GM21447 (cell line): Measurements from ENCODE around the gene SNTG2.
"Not testable (repeated sequence)": the region's sequence is repeated elsewhere in the genome, so short reads cannot be mapped to it uniquely, and the experiment has no call there.

Experiments
- ATAC-seq: cut with Tn5 transposase; IDR thresholded peaks from one replicate; pipeline ENCODE4 v1.9.1; 2021; ENCODE audit not compliant: unreplicated experiment

The SNTG2 gene

DNA sequence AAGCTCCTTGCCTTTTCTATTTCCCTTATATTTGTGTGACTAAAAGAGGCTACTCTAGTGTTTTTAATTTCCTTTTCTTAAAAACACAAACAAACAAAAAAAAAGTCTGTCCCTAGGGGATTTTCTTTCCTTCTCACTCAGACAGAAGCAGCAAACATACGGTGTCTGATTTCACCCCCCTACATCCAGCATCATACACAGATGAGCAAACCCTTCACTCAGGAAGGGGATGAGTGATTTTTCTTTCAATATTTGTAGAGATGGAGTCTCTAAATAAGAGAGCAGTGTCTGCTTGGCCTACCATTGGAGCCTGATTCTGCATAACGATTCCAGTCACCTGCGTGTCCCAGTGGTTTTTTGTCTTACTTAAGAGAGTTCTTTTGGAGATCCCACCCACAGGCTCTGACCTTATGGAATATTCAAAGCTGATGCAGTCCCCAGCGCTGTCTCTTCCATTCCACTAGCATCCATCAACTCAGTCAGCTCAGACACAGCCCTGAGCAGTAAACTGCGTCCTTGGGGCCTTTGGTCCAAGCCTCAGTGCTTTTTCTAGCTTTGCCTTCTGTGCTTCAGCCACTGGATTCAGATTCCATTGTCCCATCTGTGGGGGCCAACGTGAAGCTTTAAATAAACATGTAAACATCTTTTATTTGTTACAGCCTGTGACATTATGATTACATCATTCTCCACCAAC, 410.1 kb downstream of the SNTG2 start:
- ATAC-seq, result no peak

DNA sequence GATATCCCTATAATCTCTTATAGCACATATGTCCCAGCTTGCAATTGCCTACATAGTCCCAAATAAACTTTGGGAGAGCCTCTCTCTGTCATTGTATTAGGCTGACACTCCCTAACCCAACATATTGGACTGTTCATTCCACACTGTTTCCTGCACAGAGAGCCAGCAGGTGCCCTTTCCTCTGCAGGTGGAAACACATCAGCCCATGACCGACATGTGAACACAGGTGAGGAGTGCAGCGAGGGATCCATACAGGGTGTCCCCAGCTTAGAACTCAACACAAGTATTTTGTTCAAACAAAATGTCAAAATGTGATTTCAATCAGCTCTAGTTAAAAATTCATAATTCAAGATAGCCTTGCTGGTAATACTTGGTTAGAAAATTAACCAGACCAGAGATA, 412.7 kb downstream of the SNTG2 start:
- ATAC-seq, result no peak

DNA sequence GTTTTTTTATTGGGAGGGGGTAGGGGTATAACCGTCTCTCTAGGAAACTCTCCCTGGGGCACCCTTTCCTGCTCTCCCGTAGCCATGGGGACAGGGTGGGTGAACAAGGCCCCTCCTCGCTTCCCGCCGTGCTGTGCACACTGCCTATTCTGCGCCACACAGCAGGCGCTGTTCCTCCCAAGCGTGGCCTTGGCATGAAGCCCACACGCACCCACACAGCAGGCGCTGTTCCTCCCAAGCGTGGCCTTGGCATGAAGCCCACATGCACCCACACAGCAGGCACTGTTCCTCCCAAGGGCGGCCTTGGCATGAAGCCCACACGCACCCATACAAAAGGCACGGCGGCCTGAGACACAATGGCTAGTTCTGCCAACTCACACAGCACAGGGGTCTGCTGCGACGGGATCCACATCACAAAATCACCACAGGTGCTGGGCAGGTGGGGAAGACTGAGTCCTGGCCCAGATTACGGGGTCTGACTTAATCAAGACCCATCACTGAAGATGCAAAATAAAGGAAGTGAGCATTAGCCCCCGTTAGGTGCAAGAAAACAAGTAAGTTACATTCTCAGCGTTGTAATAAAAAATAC, 416.0 kb downstream of the SNTG2 start:
- no peak for ATAC-seq

DNA sequence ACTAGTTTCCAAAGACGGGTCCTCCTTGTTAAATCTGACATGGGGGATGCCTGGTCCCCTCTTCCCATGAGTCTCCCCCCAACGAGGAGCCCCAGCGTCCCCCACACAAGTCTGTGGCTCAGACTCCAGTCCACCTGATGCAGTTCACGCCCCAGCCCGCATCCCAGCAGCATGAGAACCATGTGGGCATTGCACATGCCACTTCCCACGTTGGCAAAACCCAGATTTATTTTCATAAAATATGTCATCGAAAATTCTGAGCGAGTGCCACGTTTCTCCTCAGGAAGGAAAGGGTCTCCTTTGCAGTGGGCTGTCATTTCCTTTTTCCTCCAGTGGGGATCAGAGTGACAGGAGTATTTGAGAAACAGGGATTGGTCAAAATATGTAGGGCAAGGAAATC, 417.0 kb downstream of the SNTG2 start:
- ATAC-seq, result no peak

DNA sequence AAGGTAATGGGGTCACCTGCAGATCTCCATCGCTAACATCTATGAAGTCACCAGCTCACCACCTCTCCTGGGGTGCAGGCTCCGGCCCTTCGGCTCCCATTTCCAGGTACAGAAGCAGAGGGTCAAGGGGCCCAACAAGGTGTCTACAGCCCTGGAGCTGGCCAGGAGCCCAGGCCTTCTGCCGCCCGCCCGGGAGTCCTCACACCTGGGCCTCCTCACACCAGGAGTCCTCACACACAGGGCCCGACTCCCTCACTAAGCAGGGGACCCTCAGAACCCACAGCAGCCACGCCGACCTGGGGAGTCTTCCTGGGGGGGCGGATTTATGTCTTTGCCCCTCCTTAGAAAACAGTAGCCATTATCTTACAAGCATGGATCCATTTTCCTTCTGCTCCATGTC, 419.3 kb downstream of the SNTG2 start:
- no peak for ATAC-seq

DNA sequence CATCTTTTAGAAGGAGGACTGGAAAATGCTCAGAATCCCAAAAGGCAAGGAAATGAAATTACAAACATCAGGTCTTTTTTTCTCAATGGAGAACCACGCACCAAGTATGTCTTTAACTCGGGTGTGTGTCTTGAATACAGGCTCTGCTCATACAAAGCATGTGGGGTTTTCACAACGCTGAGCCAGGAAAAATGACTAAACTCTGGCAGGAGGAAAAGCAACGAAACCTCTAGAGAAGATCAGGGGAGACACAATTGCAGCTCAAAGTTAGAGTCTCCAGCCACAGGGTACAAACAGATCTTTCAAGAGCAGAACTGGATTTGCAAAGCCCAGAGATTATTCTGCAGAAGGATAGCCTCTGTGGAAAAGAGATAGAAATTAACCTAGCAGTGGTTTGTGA, 419.8 kb downstream of the SNTG2 start:
- ATAC-seq, result no peak

DNA sequence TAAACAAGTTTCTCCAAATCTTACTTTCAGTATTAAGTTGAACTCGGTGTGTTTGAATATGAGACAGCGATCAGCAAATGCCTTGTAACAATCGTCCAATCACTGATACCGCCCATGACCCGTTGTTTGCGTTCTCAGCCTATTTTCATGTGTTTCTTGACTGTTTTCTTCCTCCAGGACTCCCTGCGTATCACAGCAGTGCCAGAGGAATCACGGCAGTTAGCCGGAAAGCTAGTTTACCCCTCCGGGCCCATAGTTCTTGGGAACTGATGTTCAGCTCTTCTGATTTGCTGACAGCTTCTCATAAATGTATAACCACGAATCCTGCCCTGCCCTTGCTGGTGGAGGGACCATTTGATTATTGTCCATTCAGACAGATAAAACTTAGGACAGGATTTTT, 420.4 kb downstream of the SNTG2 start:
- no peak for ATAC-seq

DNA sequence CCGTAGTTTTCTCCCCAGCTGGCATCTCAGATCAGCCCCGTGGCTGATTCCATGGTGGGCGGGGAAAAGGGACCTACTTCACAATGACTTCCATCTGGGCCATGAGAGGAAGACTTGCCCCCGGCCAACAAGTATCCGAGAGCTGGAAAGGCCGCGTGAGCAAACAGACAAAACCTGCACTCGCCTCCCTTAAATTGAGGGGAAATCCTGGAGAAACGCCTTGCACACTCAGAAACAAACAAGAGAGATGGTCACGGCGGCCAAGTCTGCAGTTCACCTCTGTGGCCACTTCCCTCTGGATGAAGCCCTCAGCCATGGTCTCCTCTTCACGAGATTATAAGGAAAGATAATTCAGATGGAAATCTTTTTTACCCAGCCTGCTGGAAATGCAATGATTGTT, 423.2 kb downstream of the SNTG2 start:
- ATAC-seq, result no peak

DNA sequence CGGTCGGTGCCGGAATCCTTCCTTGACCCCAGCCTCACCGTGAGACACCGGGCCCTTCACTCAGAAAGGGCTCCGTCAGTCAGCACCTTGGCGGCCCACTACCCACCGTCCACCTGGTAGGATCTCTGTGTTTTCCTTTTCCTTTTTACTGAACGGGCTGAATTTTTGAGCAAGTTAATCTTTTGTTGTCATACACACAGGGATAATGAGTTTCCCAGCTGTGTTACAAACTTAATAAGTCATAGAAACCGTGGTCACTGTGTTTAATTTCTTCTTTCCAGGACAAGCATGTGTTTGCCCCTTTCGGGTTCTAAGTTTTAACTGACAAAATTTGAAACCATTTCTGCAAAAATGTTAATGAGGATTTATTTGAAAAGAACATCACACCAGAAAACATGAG, 423.6 kb downstream of the SNTG2 start:
- ATAC-seq, result no peak

DNA sequence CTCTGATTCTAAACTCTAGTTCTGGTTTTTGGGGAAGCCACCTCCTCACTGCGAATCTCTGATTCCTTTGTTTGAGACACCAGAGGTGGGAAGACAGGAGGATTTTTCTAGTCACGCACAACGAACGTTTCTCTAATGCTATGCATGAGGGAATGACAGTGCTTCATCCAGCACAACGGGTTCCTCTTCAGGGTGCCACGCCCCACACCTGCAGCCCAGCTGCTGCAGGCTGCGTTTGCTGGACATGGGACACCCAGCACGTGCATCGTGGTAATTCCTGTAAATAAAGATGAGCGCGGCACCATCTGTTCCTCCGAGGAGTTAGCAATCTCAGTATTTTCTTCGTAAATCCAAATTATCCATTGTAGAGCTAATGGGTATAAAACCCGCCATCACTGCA, 425.1 kb downstream of the SNTG2 start:
- ATAC-seq, result no peak

DNA sequence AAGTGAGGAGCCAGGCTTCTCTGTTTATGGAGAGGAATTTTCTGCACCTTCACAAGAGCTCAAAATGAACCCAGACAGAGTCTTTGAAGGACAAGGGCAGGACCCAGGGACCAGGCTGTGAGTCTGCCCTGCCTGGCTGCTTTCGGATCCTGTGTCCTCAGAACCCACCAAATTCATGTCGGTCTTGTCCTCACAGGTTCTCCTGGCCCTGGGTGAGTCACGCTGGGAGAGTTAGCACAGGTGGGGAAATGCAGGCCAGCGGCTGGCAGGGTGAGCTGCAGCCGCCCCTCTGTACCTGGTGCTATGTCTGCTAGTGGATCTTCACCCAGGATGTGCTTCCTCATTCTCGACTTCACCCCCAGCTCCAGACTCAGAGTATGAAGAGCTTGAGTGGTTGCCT, 426.8 kb downstream of the SNTG2 start:
- no peak for ATAC-seq

DNA sequence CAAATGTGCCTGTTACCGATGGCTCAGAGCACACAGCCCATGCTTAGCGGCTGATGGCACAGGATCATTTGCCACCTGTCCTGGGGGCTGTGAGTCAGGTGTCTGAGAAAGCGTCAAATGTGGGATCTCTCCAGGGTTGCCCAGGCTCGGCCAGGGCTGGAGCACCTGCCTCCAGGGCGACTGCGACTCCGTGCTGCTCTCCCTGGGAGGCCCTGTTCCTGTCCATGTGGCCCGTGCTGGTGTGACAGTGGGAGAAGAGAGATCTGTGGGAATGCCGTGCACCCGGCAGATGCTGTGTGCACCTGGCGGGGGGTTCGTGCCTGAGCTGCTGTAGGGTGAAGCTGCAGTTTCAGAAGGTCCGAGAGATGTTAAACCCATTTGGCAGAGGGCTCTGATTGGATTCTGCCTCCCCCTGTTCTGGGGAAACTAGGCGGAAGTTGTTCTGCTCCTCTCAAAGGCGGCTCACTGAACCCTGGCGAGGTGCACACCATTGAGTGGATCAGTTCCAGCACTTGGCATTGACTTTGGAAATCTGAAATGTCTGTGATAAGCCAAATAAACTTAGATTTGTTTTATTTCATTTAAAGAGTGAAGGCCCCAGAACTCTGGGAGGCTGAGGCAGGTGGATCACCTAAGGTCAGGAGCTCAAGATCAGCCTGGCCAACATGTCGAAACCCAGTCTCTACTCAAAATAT, 428.0 kb downstream of the SNTG2 start:
- ATAC-seq, result no peak

DNA sequence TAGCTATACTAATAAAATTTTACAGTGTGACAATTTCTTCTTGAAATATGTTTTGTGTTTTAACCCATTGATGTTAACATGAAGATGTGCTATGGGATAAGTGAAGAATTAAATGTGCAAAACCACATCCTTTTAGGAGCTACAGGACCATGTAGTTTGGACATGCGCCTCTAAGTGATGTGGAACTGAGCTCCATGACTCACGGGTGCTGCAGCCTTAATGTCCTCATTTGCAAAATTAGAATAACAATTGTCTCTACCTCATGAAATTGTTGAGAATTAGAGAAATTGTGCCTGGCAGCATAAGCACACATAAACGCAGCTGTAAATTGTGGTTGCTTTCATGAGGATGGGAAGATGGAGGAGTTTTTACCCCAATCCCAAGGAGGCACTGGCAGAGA, 431.0 kb downstream of the SNTG2 start:
- no peak for ATAC-seq

DNA sequence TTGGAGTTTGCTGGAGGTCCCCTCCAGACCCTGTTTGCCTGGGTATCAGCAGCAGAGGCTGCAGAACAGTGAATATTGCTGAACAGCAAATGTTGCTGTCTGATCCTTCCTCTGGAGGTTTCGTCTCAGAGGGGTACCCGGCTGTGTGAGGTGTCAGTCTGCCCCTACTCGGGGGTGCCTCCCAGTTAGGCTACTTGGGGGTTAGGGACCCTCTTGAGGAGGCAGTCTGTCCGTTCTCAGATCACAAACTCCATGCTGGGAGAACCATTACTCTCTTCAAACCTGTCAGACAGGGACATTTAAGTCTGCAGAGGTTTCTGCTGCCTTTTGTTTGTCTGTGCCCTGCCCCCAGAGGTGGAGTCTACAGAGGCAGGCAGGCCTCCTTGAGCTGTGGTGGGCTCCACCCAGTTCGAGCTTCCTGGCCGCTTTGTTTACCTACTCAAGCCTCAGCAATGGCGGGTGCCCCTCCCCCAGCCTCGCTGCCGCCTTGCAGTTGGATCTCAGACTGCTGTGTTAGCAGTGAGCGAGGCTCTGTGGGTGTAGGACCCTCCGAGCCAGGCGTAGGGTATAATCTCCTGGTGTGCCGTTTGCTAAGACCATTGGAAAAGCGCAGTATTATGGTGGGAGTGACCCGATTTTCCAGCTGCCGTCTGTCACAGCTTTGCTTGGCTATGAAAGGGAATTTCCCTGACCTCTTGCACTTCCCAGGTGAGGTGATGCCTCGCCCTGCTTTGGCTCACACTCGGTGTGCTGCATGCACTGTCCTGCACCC, 437.5 kb downstream of the SNTG2 start:
- not testable (repeated sequence) for ATAC-seq

DNA sequence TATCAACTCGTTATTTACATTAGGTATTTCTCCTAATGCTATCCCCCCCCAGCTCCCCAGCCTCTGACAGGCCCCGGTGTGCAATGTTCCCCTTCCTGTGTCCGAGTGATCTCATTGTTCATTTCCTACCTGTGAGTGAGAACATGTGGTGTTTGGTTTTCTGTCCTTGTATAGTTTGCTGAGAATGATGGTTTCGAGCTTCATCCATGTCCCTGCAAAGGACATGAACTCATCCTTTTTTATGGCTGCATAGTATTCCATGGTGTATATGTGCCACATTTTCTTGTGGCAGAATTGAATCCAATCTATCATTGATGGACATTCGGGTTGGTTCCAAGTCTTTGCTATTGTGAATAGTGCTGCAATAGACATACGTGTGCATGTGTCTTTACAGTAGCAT, 439.5 kb downstream of the SNTG2 start:
- ATAC-seq, result not testable (repeated sequence)

DNA sequence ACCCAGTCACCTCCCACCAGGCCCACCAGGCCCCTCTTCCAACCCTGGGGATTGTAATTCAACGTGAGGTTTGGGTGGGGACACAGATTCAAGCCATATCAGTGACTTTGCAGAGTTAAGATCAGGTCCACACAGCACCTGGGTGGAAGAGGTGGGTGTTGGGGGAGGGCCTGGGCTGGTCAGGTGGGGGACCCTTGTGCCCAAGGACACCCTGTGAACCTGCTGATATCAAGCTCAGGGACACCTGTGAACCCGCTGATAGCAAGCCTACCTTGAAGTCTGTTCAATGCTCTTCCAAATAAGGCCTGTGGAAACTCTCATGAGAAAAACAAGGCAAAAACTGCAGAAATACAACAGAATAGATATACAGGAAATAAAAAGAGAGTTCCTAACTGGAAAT, 442.7 kb downstream of the SNTG2 start:
- no peak for ATAC-seq

DNA sequence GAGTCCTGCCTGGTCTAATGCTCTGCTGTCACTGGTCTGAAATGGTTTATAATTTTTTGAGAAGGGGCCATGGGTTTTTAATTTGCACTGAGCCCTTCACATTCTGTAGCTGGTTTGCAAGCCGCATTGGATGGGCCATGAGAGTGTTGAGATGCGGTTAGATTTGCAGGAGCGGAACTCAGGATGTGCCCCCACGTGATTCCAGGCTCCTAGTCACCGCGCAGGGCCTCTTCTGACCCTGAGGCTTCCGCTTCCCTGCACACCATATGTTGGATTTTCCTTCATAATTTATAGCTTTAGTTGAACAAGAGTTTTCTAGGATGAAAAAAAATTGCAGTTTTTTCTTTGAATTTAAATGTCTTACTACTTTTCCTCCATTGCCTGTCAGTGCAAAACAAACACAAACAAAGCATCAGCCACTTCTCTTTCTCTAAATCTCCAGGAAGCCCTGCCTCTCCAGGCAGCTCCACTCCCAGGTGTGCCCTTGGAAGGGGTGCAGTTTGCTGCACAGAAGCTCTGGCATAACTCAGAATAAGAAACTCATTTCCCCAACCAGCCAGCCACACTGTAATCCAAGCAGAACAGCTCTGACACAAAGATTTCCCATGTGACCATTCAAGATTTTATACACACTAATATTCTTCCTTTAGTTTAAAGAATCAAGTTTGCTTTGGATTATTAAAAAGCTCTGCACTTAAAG, 444.2 kb downstream of the SNTG2 start:
- no peak for ATAC-seq

DNA sequence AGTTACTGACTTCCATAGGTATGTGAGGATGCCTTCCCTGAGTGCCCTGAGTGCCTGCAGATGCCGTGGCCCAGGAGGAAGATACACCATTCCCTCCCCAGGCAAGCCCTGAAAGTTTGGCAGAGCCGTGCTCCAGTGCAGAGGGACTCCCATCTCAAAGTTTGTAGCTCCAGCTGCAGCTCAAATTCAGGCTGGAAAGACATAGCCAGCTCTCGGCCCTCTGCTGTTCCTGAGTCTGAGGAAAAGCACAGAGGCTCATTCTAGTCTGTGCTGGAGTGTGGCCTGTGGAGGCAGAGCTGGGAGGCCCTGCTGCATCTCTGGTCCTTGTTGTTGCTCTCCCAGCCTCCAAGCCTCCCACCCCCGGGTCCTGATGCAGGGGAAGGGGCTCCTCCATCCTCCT, 446.7 kb downstream of the SNTG2 start:
- ATAC-seq, result no peak

DNA sequence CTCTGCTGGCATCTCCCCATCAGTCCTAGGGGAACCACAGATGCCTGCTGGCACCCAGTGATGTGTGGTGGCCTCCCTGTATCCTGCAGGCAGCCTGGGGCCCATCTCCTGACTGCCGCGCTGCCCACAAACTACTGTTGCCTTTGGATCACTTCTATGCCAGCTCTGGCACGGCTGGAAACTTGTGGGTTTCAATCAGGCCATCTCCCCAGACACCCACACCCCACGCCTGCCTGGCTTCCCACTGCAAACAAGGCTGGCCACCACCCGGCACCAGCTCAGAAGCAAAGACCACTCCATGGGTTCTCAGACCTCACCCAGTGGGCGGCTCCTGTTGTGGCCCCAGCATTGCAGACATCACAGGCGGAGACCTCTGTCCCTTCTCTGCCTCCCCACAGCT, 447.5 kb downstream of the SNTG2 start:
- ATAC-seq, result no peak

DNA sequence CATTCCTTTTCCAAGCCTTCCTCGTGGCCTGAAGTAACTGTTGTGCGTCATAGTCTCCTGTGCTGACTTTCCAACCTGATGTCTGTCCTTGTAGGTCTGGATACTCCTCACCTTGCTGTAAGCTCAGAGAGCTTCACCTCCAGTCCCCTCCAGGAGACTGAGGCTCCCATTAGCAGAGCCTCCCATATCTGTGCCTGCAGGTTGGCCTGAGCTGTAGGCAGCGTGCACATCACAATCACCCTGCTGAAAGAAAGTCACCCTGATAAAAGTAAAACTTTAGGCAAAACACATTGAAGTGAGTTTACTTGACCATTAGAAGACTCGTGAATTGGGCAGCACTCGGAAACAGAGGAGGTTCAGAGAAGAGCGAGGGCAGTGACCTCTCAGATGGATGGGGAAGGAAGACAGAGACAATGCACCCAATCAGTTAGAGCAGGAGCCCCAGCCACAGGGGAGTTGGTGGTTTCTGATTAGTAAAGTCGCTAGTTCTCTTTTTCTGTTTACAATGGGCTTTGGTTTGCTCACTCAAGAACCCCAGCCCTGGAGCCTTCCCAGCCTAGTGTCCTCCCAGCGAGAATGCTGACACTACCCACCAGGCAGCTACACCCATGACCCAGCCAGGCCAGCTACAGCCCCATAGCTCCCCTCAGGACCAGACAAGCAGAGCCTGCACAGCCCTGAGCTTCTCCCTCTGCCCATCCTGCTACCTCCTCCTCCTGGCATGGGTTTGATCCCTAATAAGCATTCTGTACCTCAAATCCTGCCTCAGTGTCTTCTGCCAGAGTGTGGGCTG, 450.5 kb downstream of the SNTG2 start:
- ATAC-seq, result no peak
